ENCODE measurements around the gene RAB6D. TPM values are rescaled to one million over a fixed set of nuclear protein-coding genes. Genes with fewer than 3 reads are reported as not detected.
"Not testable (repeated sequence)": the region's sequence is repeated elsewhere in the genome, so short reads cannot be mapped to it uniquely, and the experiment has no call there.

RAB6D gene
- total RNA-seq, 4 donors from 2014 or later, result 0.15 TPM; not detected in 3

- DNase-seq, result no peak
- Histone ChIP-seq H3K9me3 (no peaks in the 10 kb centered on the region), H3K36me3 (no peaks in the 10 kb centered on the region), H3K27me3 (peaks cover 0 to 31% (median 0%) of the 10 kb centered on the region in 4 donors), H3K4me1 (no peaks in the 10 kb centered on the region), H3K4me3 (no peak overlapping the region), H3K27ac (no peak overlapping the region)
- 82 to 87% methylated on average over 6 of the region's 6 CpGs for WGBS, 2 donors
- TF ChIP-seq POLR2A (IDR thresholded peaks at IDR 0.05), result no peak
- TF ChIP-seq, protein P1, sequence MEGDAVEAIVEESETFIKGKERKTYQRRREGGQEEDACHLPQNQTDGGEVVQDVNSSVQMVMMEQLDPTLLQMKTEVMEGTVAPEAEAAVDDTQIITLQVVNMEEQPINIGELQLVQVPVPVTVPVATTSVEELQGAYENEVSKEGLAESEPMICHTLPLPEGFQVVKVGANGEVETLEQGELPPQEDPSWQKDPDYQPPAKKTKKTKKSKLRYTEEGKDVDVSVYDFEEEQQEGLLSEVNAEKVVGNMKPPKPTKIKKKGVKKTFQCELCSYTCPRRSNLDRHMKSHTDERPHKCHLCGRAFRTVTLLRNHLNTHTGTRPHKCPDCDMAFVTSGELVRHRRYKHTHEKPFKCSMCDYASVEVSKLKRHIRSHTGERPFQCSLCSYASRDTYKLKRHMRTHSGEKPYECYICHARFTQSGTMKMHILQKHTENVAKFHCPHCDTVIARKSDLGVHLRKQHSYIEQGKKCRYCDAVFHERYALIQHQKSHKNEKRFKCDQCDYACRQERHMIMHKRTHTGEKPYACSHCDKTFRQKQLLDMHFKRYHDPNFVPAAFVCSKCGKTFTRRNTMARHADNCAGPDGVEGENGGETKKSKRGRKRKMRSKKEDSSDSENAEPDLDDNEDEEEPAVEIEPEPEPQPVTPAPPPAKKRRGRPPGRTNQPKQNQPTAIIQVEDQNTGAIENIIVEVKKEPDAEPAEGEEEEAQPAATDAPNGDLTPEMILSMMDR (IDR thresholded peaks at IDR 0.05), result no peak
- intact Hi-C loops (cut with DNase I), result no loop called here
Measured at GRCh38 chr2:131369954-131370353, 6.0 kb upstream of the RAB6D start.

GRCh38 chr2:131368493-131369066 is 4.6 kb upstream of the RAB6D start:
- H3K36me3 ChIP-seq; H3K4me3 ChIP-seq; H3K4me1 ChIP-seq; H3K9me3 ChIP-seq; DNase-seq; intact Hi-C loops (cut with DNase I); H3K27ac ChIP-seq: not testable (repeated sequence)
- peaks cover 0 to 45% (median 2%) of the 10 kb centered on the region in 4 donors for H3K27me3 ChIP-seq
- 85% methylated on average over 2 of the region's 9 CpGs; no CpG with 5 or more reads in 1 of the 2 donors for WGBS, 2 donors

- H3K27ac ChIP-seq, result no peak overlapping the region
- no peaks in the 10 kb centered on the region for H3K4me1 ChIP-seq
- intact Hi-C loops (cut with DNase I), result no loop called here
- H3K4me3 ChIP-seq, result no peak overlapping the region
- no peaks in the 10 kb centered on the region for H3K36me3 ChIP-seq
- TF ChIP-seq, protein P1 (IDR thresholded peaks at IDR 0.05), result no peak
- TF ChIP-seq POLR2A (IDR thresholded peaks at IDR 0.05), result no peak
- H3K9me3 ChIP-seq, result no peaks in the 10 kb centered on the region
- WGBS, 2 donors, result 85 to 100% methylated on average over 4 to 5 of the region's 7 CpGs
- DNase-seq, result no peak
- peaks cover 0 to 50% (median 2%) of the 10 kb centered on the region in 4 donors for H3K27me3 ChIP-seq
Measured at GRCh38 chr2:131367352-131367751, 3.4 kb upstream of the RAB6D start.

DNA sequence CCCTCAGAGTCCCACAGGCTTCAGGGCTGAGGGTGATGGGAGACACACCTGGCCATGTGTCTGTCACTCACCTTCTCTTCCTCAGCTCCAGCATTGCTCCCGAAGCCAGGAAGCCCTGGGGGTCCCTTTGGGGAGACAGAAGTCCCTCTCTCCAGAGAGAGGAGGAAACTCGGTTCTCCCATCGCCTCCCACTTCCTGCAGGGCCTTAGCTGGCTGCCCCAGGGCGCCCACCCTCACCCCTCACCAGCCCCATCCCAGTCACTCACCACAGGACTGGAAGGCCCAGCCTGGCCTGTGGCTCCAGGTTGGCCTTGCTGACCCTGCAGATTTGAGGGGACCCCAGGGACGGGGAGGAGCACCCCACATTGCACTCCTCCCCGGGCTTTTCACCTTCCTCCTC is 2.7 kb upstream of the RAB6D start:
- intact Hi-C loops (cut with DNase I), result no loop called here
- H3K27ac ChIP-seq, result no peak overlapping the region

GRCh38 chr2:131365452-131365851 is 1.5 kb upstream of the RAB6D start:
- Histone ChIP-seq H3K27me3 (peaks cover 0 to 69% (median 2%) of the 10 kb centered on the region in 4 donors), H3K4me3 (no peak overlapping the region), H3K27ac (no peak overlapping the region), H3K36me3 (no peaks in the 10 kb centered on the region), H3K4me1 (no peaks in the 10 kb centered on the region), H3K9me3 (no peaks in the 10 kb centered on the region)
- intact Hi-C loops (cut with DNase I), result no loop called here
- 75 to 92% methylated on average over 6 of the region's 6 CpGs for WGBS, 2 donors
- no peak for DNase-seq
- no peak for TF ChIP-seq POLR2A (IDR thresholded peaks at IDR 0.05)
- TF ChIP-seq, protein P1 (IDR thresholded peaks at IDR 0.05), result no peak

More for the DNA sequence above, 2.7 kb upstream of the RAB6D start:
- Histone ChIP-seq H3K4me1 (no peaks in the 10 kb centered on the region), H3K9me3 (no peaks in the 10 kb centered on the region), H3K27me3 (peaks cover 0 to 57% (median 2%) of the 10 kb centered on the region in 4 donors), H3K36me3 (no peaks in the 10 kb centered on the region), H3K4me3 (no peak overlapping the region)
- whole genome bisulfite sequencing, 2 donors, result 67 to 69% methylated on average over 1 to 2 of the region's 6 CpGs
- TF ChIP-seq POLR2A (IDR thresholded peaks at IDR 0.05), result no peak
- TF ChIP-seq, protein P1 (IDR thresholded peaks at IDR 0.05), result no peak
- no peak for DNase-seq

- H3K36me3 ChIP-seq; H3K4me3 ChIP-seq; H3K4me1 ChIP-seq; H3K27ac ChIP-seq; DNase-seq; intact Hi-C loops (cut with DNase I); H3K9me3 ChIP-seq: not testable (repeated sequence)
- WGBS, 2 donors, result 6 to 20% methylated on average over 1 to 5 of the region's 12 CpGs
- peaks cover 0 to 76% (median 2%) of the 10 kb centered on the region in 4 donors for H3K27me3 ChIP-seq
Measured at GRCh38 chr2:131363213-131363612, 755 bp downstream of the RAB6D start.

GRCh38 chr2:131361773-131362172 is 2.2 kb downstream of the RAB6D start:
- H3K36me3 ChIP-seq; H3K4me1 ChIP-seq; H3K9me3 ChIP-seq; H3K27ac ChIP-seq; DNase-seq; H3K4me3 ChIP-seq; intact Hi-C loops (cut with DNase I): not testable (repeated sequence)
- peaks cover 0 to 65% (median 2%) of the 10 kb centered on the region in 4 donors for H3K27me3 ChIP-seq
- 62 to 66% methylated on average over 4 of the region's 4 CpGs for WGBS, 2 donors

DNA sequence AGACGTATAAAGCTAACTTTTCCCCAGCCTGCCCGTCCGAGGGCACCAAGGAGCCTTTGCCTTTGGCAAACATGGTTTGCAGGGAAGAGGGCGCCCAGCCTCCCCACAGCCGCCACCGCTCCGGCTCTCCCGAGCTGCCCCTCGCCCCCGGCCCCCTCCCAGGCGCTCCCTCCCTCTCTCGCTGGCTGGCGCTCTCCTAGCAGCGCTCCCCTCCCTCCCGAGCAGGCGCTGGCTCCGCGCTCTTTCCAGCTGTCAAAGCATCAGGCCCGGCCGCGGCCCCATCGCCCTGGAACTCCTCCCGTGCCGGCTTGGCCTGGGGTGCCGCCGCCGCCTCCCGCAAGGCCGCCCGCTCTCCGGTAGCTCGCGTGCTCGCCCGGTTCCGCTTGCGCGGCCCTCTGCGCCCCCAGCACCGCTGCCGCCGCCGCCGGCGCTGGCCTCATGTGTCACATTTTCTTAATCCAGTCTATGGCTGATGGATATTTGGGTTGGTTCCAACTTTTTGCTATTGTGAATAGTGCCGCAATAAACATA is 10.7 kb downstream of the RAB6D start:
- peaks cover 0 to 31% (median 0%) of the 10 kb centered on the region in 4 donors for H3K27me3 ChIP-seq
- H3K9me3 ChIP-seq; H3K4me1 ChIP-seq; intact Hi-C loops (cut with DNase I); H3K36me3 ChIP-seq; H3K4me3 ChIP-seq; DNase-seq; H3K27ac ChIP-seq: not testable (repeated sequence)
- WGBS, 2 donors, result 10 to 38% methylated on average over 1 of the region's 46 CpGs
